ENCODE results near the gene CALB2.

The CALB2 gene

DNA sequence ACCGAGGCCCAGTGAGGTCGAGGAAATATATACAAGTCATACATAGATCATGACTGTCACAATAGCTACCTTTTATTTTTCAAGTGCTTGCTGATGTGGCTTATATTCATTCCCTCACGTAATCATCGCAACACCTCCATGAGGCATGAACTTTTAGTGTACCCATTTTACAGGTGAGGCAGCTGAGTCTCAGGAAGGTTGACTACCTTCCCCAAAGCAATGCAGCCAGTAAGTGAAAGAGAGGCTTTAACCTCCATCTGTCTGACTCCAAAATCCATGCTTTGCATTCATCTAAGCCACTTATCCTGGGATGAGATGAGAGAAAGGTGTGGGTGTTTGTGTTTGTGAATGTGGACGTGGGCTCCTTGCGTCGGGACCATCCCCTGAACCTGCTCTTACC, 30.8 kb downstream of the CALB2 start:
- DNase-seq, result no peak

DNA sequence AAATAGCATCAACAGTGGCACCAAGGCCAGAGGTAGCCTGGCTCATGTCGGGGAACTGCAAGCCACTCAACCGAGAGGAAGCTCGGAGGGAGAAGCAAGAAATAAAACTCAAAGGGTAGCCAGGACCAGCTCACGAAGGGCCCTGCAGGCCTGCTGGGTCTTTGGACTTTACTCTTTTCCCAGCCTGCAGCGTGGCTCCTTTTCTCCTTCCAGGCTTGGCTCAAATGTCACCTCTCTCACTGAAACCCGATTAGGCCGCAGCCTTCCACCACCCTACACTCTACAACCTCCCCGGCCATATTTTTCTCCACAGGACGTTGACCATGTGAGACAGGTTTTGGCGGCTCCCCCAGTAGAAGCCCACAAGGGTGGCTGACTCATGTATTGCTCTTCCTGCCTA, 38.1 kb downstream of the CALB2 start:
- DNase-seq, result no peak

DNA sequence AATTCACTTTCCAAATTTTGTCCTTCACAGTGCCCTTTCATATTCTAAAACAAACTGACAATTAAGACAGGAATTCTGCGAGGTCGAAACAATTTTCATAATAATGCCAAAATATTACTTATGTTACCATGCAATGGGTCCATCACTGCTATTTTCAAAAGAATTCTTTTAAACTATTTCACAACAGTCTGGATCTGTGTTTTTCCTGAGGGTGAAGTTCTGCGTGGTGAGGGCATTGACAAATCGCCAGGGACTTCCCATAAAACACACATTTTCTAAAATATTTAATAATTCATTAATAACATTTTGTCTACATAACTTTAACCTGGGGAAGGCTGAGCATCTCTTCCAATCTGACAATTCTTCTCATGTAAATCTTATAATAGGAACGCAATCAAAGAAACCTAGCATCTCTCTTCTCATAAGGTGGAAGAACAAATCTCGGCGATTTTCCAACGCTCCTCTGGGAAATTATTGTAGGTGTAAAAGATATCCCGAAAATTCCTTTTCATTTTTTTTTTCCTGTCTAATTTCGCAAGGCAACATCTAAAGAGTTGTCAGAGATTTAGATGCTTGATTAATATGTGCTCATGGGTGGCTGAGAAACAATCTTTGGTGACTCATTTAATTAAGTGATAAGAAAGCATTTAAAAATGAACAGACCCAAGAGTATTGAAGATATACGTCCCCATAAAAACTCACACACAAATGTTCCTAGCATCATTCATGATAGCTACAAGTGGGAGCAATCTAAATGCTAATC, 41.5 kb downstream of the CALB2 start:
- no peak for DNase-seq

DNA sequence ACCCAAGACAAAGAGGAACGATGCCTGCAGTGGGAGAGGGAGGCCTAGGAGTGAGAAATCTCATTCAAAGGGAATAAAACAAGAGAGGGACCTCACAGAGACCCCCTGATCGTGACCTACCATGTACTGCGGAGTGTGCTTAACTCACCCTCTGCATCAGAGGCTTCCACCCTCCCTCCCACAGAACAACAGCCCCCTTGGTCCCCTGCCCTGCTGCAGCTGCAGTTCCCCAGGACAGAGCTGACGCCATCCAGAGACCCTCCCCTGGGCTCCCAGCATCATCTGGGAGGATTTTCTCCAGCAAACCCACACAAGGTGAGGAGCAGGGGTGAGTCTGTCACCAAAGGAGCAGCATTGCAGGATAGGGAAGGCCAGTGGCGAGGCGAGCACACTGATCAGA, 43.5 kb downstream of the CALB2 start:
- no peak for DNase-seq

DNA sequence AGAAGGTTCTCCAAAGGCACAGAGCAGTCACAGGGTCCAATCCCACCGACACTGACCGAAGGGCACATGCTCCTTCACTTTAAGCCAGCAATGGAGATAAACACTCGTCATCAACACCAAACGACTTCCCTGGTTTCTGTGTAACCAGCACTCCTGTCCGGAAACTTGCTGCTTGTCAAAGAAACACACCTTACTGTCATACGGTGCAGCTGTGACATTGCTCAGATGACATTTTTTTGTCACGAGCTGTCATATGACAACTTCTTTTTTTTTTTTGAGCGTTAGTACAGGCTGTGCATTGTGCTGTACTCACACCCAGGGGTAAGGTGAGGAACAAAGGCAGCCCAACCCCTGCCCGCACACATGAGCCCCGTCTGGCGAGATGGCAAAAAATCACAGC, 44.2 kb downstream of the CALB2 start:
- DNase-seq, result no peak

DNA sequence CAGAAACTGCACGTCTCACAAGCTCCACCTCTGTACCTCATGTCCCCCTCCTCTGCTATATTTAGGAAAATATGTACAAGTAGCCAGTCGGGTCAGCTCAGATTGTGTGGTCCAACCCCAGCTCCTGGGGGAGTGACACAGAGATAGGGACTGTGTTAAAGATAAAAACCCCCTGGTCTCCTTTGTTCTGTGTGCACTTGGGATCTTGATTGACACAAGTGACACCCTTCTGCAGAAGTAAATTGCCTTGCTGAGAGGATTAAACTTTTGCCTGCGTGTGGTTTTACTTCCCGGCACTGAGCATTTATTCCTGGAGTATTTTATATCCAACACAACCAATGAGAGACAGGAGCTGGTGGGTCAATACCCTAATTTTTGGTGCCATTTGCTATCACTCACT, 45.8 kb downstream of the CALB2 start:
- no peak for DNase-seq

DNA sequence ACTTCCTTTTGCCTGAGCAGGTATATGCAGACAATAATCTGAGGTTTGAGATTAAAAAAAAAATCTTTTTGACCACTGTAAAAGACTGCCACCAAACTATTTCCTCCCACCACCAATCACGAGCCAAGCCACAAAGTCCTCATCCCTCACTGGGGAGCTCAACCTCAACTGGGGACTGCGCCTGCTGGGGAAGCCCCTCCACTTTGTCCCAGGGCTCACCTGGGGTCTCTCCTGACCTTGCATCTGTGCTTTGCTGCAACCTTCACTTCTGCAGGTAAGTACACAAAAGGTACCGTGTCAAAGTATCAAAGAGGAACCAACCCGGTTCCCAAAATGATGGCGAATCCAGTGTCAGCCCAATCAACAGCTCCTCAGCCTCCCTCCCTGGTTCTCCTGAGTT, 47.8 kb downstream of the CALB2 start:
- no peak for DNase-seq

DNA sequence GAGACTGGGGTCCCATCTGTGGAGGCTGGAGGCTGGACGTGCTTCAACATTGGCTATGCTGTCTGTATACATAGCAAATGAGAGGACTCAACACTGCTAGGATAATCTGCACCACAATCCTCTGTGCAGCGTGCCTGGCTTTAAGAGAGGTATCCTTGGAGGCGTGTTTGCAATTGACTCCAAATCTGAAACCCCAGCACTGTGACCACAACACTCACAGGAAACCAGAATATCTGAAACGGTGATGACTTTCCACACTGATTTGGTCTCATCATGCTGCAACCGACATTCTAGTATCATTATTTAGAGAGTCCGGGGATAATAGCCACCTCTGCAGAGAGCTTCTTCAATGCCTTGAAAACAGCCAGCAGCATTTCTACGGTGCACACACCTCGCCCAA, 48.2 kb downstream of the CALB2 start:
- DNase-seq, result no peak

DNA sequence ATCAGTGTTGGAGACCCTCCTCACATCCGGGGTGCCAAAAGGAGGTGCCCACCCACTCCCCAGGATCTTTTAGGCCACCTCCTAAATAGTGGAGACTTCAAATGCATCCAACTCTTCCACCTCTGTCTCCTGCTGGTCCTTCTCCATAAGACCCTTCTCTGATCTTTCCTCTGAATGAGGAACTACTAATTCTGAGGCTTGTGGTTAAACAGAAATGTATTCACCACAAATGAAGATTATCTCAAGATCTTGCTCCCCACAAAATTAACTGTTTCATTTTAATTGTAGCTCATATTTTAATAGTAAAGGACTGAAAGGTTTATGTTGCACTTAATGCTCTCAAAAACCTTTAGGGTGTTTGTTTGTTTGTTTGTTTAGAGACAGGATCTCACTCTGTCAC, 49.2 kb downstream of the CALB2 start:
- peak; percentile 29 for DNase-seq

DNA sequence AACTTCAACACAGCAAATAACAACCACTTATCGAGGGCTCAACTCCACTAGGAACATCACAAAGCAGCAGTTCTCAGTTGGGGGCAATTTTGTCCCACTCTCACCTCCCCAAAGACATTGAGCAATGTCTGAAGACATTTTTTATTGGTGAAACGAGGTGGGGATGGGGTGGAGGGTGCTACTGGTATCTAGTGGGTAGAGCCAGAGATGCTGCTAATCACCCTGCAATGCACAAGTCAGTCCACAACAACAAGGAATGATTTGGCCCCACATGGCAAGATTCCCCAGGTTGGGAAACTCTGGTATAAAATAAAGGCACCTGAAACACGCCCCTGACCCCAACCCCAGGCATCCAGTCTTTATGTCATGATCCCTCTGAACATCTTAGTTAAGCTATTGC, 50.0 kb downstream of the CALB2 start:
- no peak for DNase-seq

DNA sequence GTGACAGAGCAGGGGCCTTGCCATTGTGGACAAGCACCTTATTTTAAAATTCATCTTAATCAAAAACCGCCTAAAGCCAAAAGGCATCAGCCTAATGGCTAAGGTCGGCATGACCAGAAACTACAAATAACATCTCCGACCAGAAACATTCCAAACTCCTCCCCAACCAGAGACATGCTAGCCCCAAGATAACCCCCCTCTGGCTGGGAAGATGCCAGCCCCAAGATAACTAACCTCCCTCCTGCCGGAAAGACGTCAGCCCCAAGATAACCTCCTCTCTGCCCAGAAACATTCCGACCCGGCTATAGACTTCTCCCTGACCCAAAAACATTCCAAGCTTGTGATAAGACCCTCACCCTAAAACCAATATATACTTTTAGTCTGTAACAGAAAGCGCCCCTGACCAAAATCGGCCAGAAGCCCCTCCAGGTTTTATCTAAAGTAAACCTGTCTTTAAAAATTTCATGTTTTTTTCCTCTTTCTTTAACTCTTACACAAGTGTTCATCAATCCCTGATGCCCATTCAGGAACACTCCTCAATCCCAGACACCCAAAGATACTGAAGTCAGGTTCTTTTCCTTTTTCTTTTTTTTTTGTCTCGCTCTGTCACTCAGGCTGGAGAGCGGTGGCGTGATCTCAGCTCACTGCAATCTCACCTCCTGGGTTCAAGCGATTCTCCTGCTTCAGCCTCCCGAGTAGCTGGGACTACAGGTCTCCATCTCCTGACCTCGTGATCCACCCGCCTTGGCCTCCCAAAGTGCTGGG, 50.7 kb downstream of the CALB2 start:
- DNase-seq, result no peak

DNA sequence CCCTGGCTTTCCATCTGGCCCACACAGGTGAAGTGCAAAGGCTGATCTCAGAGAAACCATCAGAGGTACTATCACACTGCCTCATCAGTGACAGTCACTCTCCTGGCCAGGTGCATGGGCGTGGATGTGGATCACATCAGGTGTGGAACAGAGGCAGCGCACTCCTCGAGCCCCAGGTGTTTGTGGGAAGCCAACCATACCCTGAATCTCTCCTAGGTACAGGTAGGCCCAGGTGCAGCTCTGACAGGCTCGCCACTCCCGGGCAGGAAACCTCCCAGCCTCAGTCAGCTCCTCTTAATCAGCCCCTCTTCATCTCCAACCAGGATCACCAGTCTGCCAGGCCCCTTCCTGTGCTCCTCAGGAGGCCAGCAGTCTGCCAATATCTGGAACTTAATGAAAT, 51.6 kb downstream of the CALB2 start:
- no peak for DNase-seq

DNA sequence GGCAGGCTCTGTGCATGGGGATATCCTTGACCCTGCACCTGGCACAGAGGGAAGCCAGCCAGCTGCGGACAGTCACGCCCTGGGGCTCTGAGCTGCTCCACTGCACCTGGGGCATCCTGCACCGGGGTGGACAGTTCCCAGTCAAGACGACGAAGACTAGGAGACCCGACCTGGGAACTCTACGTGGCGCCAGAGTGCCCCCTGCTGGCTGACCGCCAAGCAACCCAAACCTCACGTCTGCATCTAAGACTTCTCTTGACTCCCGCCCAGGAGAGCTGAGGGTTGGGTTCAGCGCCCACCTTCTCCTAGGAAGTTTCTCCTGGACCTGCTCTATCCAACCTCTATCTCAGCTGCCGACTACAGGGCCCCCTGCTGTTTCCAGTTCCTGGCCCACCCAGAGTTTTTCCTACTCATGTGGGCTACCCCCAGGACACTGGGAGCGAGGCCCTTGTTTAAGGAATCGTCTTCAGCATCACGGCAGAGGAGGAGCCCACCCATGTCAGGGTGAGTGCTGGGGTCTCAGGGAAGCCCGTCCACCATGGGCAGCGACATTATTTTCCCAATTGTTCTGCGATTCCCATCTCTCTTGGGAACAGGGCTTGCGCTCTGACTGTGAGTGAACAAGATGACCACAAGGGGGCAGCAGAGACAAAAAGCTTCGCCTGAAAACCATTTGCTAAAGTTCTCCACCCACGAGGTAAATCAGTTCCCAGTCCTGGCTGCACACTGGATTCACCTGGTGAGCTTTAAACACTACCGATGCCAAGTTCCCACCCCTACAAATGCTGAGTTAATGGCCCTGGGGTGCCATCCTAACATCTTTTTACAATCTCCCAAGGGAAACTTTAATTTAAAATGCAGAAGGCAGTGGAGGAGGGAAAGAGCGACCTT, 54.0 kb downstream of the CALB2 start:
- DNase-seq, result no peak

DNA sequence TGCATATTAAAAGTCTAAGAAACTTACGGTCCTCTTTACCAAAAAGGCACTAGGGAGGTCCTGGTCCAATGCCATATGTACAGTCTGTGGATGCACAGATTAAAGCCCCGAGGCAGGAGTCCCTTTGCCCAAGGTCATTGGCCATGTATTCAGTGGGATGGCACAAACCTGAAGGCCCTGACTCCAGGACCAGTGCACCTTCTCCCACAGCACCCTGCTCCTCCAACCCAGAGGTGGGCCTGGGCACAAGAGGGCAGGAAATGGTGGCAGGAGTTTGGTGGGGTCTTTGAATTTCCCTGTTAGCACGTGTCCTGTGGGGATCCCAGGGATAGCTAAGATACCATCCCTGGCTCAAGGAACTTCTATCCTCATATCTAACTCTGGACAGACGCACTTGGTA, 54.8 kb downstream of the CALB2 start:
- DNase-seq, result no peak

DNA sequence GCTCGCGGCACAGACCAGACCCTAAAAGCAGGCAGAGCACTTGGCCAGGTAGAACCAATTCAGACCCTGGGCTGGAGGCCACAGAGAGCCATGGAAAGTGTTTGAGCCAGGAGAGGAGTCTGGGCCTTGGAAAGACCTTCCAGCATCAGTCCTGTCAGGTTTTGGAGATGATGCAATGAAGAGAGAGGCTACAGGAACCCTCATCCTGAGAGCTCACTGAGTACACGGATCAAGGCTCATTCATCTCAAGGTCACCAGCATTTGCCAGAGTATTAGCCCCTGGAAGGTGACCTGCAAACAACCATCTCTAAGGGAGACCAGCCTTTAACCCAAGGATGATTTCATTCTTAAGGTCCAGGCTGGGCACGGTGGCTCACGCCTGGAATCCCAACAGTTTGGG, 55.5 kb downstream of the CALB2 start:
- DNase-seq, result no peak

DNA sequence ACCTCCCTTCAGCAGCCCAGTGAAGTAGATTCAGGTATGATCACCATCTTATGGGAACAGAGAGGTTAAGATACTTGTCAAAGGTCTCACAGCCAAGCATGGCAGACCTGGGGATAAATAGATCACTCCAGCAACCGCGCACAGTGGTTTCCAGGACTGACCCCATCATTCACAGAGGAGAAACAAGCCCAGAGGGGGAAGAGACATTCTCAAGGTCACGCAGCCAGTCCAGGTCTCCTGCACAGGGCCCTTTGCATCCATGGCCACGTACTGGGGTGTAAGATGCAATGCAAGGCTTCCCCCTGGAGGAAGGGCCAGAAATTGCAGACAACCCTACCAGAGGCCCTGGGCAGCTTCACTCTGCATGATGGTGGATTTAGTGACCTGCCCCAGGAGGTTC, 63.4 kb downstream of the CALB2 start:
- DNase-seq, result no peak

DNA sequence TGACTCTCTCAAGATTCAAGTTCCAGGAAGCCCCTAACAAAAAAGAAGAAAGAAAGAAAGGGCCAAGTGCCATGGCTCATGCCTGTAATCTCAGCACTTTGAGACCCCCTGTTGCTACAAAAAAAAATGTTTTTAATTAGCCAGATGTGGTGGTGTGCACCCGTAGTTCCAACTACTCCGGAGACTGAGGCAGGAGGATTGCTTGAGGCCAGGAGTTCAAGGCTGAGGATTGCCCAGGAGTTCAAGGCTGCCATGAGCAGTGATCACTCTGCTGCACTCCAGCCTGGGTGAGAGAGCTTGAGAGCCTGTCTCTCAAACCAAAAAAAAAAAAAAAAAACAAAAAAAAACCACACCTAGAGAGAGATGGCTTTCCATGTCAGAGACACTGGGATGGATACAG, 64.5 kb downstream of the CALB2 start:
- no peak for DNase-seq

DNA sequence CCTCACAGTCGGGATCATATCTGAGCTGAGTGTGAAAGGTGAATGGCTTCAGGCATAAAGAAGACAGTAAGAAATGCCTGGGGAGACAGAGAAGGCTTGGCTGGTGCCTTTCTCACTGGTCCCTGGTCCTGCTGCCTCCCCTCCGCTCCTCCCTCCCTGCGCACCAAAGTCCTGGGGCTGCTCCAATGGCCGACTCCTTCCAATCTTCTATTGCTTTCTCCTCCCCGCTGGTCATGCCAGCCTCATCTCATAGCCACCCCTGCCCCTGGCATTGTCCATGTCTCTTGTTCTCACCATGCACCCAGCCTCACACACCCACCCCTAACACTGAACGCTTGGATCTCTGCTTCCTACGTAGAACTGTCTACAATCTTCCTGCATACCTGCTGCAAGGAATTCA, 65.3 kb downstream of the CALB2 start:
- DNase-seq, result no peak

DNA sequence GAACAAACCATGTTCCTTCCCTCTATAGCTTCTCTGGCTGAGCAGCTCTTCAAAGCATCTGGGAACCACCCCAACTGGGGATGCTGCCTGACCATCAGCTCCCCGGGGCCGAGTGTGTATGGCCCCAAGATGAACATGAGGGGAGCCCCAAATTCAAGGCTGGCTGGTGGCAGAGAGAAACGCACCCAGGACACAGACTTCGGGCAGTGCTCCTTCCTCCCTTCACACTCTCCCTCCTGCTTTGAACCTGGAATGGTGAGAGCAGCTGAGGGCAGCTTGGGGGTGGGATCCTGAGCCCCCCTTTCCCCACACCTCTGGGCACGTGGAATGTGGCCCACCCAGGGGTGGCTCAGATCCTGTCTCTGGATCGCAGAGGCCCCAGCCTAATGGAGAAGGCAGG, 66.1 kb downstream of the CALB2 start:
- DNase-seq, result no peak

DNA sequence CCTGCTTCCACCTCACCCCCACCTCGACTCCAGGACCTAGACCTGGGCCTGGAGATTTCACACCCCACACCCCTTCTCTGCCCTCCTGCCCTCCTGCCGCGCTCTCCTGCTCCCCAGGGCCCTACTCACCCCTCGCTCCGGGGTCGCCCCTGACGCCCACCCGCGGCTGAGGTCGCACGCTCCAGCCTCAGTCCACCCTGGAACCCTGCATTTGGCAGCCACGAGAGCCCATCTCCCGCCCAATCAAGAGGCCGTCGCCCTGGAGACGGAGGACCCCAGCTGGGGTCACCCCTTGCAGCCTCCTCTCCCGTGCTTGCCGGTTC, 67.2 kb downstream of the CALB2 start:
- no peak for DNase-seq

DNA sequence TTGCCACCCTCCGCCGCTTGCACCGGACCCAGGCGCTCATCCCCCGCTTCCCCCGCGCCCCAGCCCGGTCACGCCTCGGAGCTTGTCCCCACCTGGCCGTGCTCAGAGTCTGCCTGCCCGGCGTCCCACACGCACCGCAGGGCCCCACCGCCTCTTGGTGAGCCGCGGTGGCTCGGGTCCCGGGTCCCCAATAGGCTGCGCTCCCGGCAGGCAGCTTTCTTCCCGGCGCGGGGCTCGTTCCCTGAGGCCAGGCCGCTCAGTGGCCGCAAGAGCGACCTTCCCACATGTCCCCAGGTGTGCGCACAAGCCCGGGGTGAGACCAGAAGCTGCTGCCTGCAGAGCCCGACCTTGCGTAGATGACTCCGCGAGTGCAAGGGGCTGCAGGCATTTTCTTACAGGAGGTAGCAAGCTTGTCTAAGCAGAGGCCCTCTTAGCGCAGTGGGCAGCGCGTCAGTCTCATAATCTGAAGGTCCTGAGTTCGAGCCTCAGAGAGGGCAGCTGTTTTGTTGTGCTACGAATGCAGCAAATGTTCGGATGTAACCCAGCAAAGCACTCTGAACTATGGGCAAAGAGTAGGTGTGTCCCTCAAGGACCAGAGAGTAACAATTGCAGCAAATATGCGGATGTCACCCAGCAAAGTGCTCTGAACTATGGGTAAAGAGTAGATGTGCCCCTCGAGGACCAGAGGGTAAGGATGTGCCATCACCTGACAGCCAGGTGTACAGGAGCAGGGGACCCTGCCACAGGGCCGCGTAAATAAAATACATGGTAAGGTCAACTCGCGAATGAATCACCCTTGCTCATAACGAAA, 67.8 kb downstream of the CALB2 start:
- DNase-seq, result no peak

DNA sequence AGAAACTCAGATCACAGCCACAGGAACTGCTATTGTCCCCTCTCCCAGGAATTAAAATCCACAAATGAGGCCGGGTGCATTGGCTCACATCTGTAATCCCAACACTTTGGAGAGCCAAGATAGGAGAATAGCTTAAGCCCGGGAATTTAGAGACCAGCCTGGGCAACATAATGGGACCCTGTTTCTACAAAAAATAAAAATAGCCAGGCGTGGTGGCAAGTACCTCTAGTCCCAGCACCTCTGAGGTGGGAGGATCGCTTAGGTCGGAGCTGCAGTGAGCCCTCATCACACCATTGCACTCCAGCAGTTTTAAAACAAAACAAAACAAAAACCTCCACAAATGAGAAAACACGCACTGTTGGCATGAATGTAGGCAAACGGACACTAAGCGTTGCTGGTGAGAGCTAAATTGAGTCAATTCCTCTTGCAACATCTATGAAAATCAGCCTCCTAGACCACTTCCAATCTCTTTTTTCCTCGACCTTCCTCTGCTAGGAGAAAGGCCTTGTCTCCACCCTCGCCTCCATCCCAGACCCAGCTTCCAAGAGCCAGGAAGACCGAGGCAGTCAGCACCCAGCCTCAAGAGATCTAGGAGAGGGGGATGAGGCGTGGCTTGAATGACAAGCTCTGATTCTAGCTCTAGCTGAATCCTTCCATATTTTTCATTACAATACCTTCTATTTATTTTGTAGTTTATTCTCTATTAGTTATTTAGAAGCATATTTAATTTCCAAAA, 68.5 kb downstream of the CALB2 start:
- DNase-seq, result no peak

All from GF-D8 (cell line).